Stimulated activated CD8-positive, alpha-beta memory T cell treated with anti-CD3 and anti-CD28 coated beads, Interleukin-4, amount 100 ng/mL, for 24 hours (primary cell): ENCODE data around the gene S100A8.

Experiments
- DNase-seq: peaks from one replicate; pipeline ENCODE4 v3.0.0-alpha.2; 2020; ENCODE audit warnings: low read depth

The S100A8 gene

GRCh38 chr1:153392822-153393221 lies 1.9 kb upstream of the S100A8 start:
- no peak for DNase-seq

DNA sequence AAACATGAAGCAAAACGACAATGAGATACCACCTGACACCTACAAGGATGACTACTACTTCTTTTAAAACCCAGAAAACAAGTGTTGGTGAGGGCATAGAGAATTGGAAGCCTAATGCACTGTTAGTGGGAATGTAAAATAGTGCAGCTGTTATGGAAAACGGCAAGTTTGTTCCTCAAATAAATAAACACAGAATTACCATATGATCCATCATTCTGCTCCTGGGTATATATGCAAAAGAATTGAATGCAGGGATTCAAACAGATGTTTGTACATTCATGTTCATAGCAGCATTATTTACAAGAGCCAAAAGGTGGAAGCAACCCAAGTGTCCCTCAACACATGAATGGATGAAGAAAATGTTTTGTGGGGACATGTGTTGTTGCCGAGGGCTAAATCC lies 1.4 kb upstream of the S100A8 start:
- no peak for DNase-seq

DNA sequence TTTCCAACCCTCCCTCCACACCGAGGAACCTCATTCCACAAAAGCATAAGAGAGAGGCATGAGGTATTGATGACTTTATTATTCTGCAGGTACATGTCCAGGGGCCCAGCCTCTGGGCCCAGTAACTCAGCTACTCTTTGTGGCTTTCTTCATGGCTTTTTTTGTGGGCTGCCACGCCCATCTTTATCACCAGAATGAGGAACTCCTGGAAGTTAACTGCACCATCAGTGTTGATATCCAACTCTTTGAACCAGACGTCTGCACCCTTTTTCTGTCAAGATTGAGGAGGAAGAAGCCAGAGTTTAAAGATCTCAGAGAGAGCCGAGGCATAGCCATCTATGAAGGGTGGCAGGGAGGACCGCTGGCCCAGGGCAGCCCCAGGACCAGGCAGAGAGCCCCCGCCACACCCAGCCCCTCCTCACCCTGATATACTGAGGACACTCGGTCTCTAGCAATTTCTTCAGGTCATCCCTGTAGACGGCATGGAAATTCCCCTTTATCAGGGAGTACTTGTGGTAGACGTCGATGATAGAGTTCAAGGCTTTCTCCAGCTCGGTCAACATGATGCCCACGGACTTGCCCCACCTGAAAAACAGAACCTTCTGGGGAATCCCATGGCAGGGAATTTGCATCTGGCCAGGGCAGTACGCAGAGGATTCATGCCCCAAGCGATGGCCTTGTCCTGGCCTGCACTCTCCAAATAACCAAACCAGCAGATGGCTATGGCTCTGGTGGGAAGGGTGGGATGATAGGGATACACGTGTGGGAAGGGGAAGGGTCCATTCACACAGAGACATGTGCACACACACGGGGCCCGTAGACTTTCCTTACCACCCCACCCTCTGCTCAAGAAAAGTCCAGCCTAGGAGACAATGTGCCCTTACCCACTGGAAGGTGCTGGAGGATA lies 647 bp downstream of the S100A8 start:
- DNase-seq = no peak

DNA sequence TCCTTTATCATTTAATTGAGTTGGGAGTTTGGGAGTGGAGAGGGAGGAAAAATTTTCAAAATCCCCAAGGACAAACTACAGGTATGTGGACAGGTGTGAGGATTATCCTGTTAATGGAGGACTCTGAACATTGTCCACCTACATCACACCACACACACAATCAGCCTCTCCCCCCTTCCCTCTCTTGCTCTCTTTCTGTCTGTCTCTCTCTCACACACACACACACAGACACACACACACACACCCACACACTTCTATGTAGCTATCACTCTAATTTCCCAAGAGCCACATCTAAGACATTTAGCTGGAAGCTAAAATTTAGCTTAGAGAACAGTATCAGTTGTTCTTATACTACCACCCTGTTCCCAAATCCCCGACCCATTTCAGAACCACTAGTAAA lies 1.5 kb downstream of the S100A8 start:
- DNase-seq = no peak

DNA sequence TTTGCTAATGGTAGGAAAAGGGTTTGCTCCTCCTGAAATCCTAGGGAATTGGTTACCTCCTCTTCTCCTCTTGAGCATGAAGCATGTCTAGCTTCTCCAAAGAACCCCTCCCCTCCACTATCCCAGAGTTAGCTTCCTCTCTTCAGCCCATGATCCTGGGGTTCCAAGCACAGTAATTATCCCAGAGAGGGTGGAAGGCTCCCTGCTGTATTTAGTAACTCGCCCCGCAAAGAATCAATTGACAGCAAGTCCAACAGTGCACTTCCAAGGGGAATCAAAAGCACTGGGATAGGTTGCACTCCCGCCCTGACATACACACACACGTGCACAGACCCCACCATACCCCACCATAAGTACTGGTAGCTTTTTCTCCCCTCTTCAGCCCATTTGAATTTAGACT lies 3.1 kb downstream of the S100A8 start:
- DNase-seq = no peak

- no peak for DNase-seq
Observed at GRCh38 chr1:153387001-153387400, 3.9 kb downstream of the S100A8 start.

DNA sequence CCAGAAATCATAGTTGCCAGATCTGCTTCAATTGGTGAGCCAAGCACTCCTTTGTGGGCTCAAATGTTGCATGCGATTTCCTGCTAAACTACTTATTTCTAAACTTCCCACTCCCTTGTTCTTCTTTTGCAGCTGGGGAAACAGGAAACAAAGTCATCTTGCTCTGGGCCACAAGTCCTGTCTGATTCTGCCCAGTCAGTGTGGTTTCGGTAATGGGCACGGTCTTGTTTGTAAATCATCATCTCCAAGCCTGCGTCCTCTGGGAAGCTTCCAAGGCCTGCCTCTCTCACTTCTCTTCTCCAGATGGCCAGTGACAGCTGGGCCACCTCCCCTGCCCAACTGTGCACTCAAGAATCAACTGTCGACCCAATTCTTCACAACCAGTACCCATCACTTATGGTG lies 4.4 kb downstream of the S100A8 start:
- no peak for DNase-seq

- no peak for DNase-seq
Observed at GRCh38 chr1:153384958-153385580, 5.8 kb downstream of the S100A8 start.

DNA sequence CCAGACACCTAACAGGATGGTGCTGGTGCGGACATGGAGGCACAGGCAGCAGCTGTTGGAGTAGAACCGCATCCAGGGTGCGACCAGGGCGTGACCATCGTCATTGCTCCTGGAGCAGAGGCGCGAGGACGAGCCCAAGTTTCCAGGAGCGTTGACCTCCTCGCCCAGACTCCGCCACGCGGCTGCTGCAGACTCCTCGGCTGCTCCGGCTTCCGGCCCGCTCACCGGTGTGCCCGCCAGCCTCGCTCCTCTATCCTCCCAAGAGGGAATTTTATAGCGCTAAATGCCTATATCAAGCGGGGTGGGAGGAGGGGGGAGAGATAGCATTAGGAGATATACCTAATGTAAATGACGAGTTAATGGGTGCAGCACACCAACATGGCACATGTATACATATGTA lies 10.2 kb downstream of the S100A8 start:
- no peak for DNase-seq

DNA sequence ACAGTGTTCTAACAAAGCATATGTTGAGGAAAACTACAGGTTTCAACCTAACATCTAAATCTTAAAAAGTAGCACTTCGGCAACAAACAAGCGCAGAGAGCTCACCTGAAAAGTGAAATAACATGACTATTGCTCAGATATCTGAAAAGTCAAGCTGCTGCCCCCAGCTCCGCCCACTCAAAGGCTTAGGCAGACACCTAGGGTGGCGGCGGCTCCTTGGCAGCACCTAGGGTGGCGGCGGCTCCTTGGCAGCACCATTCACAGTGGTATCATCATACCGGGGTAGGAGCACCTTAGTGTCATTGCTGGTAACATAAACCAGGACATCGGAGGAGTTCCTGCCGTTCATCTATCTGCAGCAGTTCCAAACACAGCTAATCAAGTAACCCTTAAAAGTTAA lies 11.3 kb downstream of the S100A8 start:
- no peak for DNase-seq

DNA sequence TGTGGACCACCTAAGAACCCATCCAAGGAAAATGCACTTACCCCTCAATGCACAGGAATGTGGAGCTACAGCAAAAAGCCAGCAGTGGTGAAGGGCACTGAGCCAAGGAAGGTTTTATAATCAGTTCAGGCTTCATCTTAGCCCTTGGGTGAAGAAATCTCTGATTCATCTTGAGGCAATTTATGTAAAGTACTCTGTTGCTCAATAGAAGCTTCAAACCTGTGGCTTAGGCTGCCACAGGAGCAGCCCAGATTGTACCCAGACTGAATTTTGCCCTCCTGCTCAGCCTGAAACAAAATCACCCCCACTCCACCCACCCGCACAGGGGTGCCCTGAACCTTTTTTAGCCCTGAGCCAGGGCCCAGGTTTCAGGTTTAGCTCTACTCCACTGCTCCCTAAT lies 15.4 kb downstream of the S100A8 start, which contains the start of gene S100A12:
TSS of gene S100A12 (minus strand) at position 111 of the 400 bp plus-strand sequence. CDS start 1,029 bp downstream, outside the sequence.
- DNase-seq = no peak

DNA sequence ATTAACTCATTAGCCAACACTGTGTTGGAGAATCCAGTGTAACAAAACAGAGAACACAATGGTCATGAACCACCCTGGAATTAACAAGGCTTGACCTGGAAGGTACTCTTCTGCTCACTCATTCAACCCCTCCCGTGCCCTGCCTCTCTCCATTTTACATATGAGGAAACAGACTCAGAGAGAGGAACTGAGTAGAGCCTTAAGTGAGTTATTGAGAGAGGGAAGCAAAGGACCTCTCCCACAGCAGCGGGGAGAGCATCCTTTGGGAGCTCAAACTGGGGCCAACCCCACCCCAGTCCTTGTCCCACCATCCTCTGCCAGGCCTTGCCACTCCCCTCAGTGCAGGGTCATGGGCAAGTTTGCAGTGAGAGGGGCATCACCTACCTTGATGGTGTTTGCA lies 16.8 kb downstream of the S100A8 start:
- no peak for DNase-seq

DNA sequence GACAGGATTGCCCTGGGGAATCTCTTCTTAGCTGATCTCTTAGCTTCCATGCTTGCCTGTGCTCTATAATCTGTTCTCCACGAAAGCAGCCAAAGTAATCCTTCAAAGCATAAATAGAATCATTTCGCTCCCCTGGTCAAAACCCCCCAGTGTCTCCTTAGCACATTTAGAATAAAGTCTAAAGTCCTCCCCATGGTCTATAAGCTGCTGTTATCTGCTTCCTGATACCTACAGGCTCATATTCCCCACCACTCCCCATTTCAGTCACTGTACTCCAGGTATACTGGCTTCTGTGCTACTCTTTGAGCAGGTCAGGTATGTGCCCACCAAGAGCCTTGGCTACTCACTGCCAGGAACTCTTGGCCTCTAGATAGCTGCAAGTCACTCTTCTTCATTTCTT lies 18.3 kb downstream of the S100A8 start:
- DNase-seq = no peak

DNA sequence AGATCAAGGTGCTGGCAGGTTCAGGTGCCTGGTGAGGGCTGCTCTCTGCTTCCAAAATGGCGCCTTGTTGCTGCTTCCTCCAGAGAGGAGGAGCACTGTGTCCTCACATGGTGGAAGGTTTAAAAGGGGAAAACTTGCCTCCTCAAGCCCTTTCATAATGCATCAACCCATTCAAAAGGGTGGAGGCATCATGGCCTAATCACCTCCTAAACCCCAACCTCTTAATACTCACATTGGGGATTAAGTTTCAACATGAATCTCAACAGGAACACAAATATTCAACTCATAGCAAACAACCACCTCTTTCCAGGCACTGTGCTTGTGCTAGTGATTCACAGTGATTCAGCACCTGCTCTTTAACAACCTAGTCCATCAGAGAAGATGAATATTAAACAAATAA lies 19.6 kb downstream of the S100A8 start:
- DNase-seq = no peak

DNA sequence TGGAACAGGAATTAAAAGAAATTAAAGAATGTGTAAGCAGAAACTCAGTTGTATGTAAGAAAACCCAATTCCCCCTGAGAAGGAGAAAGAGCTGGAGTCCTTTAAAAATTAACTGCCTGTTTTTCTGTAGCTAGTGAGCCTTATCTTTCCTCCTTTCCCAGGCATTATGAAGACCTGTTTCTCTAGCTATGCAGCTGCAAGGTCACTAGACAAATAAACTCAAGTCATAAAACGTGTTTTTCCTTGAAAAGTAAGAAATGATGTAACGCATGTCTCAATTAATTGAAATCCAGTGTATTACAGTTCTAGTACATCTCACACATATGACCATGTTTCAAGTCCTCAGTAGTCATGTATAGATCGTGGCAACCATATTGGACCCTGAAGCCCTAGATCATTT lies 20.7 kb downstream of the S100A8 start:
- DNase-seq = no peak

GRCh38 chr1:153368495-153368894 lies 22.4 kb downstream of the S100A8 start:
- DNase-seq = no peak

- DNase-seq = no peak
Observed at GRCh38 chr1:153367090-153367489, 23.8 kb downstream of the S100A8 start.

- DNase-seq = no peak
Observed at GRCh38 chr1:153366261-153366660, 24.6 kb downstream of the S100A8 start.

- DNase-seq = no peak
Observed at GRCh38 chr1:153365696-153366095, 25.2 kb downstream of the S100A8 start.

GRCh38 chr1:153364766-153365666 lies 25.9 kb downstream of the S100A8 start:
- DNase-seq = no peak

GRCh38 chr1:153364156-153364555 lies 26.7 kb downstream of the S100A8 start:
- no peak for DNase-seq

- no peak for DNase-seq
Observed at GRCh38 chr1:153363641-153364040, 27.2 kb downstream of the S100A8 start.
